ENCODE data around the gene AFF1.
A peak's percentile ranks its signal among the peaks of the same experiment; 100 is the strongest.

The AFF1 gene

GRCh38 chr4:87166296-87166854 lies 231.6 kb downstream of the AFF1 start:
- no peak for DNase-seq (ENCODE audit: low read depth)
- H3K4me3 ChIP-seq (ENCODE audit: low read depth, low read length), result no peak overlapping the region
- no peak for TF ChIP-seq CTCF (conservative IDR thresholded peaks at IDR 0.05; ENCODE audit: low read depth, low read length)

- TF ChIP-seq CTCF (conservative IDR thresholded peaks at IDR 0.05; ENCODE audit: low read depth, low read length), result no peak
Observed at GRCh38 chr4:87171944-87172343, 237.1 kb downstream of the AFF1 start.

GRCh38 chr4:87174672-87175071 lies 239.9 kb downstream of the AFF1 start:
- H3K4me3 ChIP-seq (ENCODE audit: low read depth, low read length), result no peak overlapping the region
- TF ChIP-seq CTCF (conservative IDR thresholded peaks at IDR 0.05; ENCODE audit: low read depth, low read length), result no peak
- no peak for DNase-seq (ENCODE audit: low read depth)

More at GRCh38 chr4:87171944-87172343, 237.1 kb downstream of the AFF1 start:
- DNase-seq (ENCODE audit: low read depth), result no peak
- H3K4me3 ChIP-seq (ENCODE audit: low read depth, low read length), result no peak overlapping the region

GRCh38 chr4:87179751-87180150 lies 244.9 kb downstream of the AFF1 start:
- TF ChIP-seq CTCF (conservative IDR thresholded peaks at IDR 0.05; ENCODE audit: low read depth, low read length), result no peak
- peak; percentile 47 for DNase-seq (ENCODE audit: low read depth)
- no peak overlapping the region for H3K4me3 ChIP-seq (ENCODE audit: low read depth, low read length)

GRCh38 chr4:87180767-87181166 lies 246.0 kb downstream of the AFF1 start:
- no peak for TF ChIP-seq CTCF (conservative IDR thresholded peaks at IDR 0.05; ENCODE audit: low read depth, low read length)
- DNase-seq (ENCODE audit: low read depth), result peak; percentile 51
- H3K4me3 ChIP-seq (ENCODE audit: low read depth, low read length), result no peak overlapping the region

GRCh38 chr4:87185146-87185870 lies 250.5 kb downstream of the AFF1 start:
- no peak for TF ChIP-seq CTCF (conservative IDR thresholded peaks at IDR 0.05; ENCODE audit: low read depth, low read length)
- DNase-seq (ENCODE audit: low read depth), result no peak
- H3K4me3 ChIP-seq (ENCODE audit: low read depth, low read length), result no peak overlapping the region

GRCh38 chr4:87188048-87188447 lies 253.2 kb downstream of the AFF1 start:
- H3K4me3 ChIP-seq (ENCODE audit: low read depth, low read length), result no peak overlapping the region
- TF ChIP-seq CTCF (conservative IDR thresholded peaks at IDR 0.05; ENCODE audit: low read depth, low read length), result no peak
- DNase-seq (ENCODE audit: low read depth), result peak; percentile 60
